B cell (primary cell): Measurements from ENCODE around the gene CACNA1D. TPM values are rescaled to one million over a fixed set of nuclear protein-coding genes. Genes with fewer than 3 reads are reported as not detected.

Experiments used
- ATAC-seq: fragments of 200-7000 bp; cut with Tn5 transposase; one replicate; pipeline ENCODE4 v1.10.0; 2021; ENCODE audit warnings: low read depth, mild to moderate bottlenecking, moderate number of reproducible peaks, moderate library complexity
- CTCF ChIA-PET: fragments of 350-600 bp; sonication (Branson Sonifier 250); formaldehyde crosslinking; loops from one replicate; lab custom pipeline; 2021; ENCODE audit warnings: antibody characterized with exemption, inconsistent platforms; lab: Charles Lee
- POLR2A ChIA-PET: fragments of 350-600 bp; sonication (Branson Sonifier 250); formaldehyde crosslinking; loops from one replicate; lab custom pipeline; 2021; ENCODE audit warnings: antibody characterized with exemption; lab: Charles Lee
- DNase-seq: peaks from one replicate; pipeline ENCODE4 v3.0.0; 2013
- H2AFZ ChIP-seq: 2 replicates; pipeline ENCODE4 v1.6.1; 2012; ENCODE audit warnings: mild to moderate bottlenecking, low read depth, low read length; ENCODE audit not compliant: insufficient read depth, poor library complexity, severe bottlenecking
- H3K27ac ChIP-seq, 2 donors: 1 replicate in 1 of 2; 2 replicates in 1 of 2; pipeline ENCODE4 v1.5.1; 2012 to 2013; ENCODE audit warnings: low read length in 2 of 2, mild to moderate bottlenecking in 2 of 2, moderate library complexity in 1 of 2
- H3K27me3 ChIP-seq, 4 experiments: fragments of 200-600 bp in 1 of 4; sonication (generic) in 1 of 4; replicated peaks in 1 of 4; 1 replicate in 2 of 4; 2 replicates in 2 of 4; pipeline versions ENCODE4 v1.6.1 to v1.7.0; 2013 to 2016; ENCODE audit warnings: low read length in 3 of 4, mild to moderate bottlenecking in 2 of 4, mixed read lengths in 1 of 4, moderate library complexity in 1 of 4; ENCODE audit not compliant: insufficient read depth in 4 of 4, control insufficient read depth in 3 of 4; ENCODE audit errors: control extremely low read depth in 1 of 4
- H3K36me3 ChIP-seq, 2 experiments: replicated peaks in 1 of 2; 1 replicate in 1 of 2; 2 replicates in 1 of 2; pipeline versions ENCODE4 v1.6.1 to v1.7.1; 2013; ENCODE audit warnings: low read length in 1 of 2; ENCODE audit not compliant: insufficient read depth in 2 of 2, control insufficient read depth in 1 of 2; ENCODE audit errors: control extremely low read depth in 1 of 2, extremely low read depth in 1 of 2
- H3K4me1 ChIP-seq, 2 donors: fragments of 200-600 bp in 1 of 2; sonication (generic) in 1 of 2; 1 replicate in 1 of 2; 2 replicates in 1 of 2; pipeline versions ENCODE4 v1.5.1 to v1.6.1; 2013 to 2017; ENCODE audit warnings: low read length in 2 of 2; ENCODE audit not compliant: control insufficient read depth in 2 of 2, insufficient read depth in 2 of 2
- H3K4me2 ChIP-seq: replicated peaks from 2 replicates; pipeline ENCODE3; 2012; ENCODE audit warnings: mild to moderate bottlenecking, low read depth, low read length; ENCODE audit not compliant: poor library complexity, severe bottlenecking
- H3K4me3 ChIP-seq, 5 experiments: fragments of 200-600 bp in 1 of 5; sonication (generic) in 1 of 5; 1 replicate in 3 of 5; 2 replicates in 2 of 5; pipeline versions ENCODE4 v1.5.1 to v1.7.0; 2011 to 2016; ENCODE audit warnings: low read length in 4 of 5, mild to moderate bottlenecking in 4 of 5, low read depth in 2 of 5, control low read depth in 1 of 5, moderate library complexity in 1 of 5; ENCODE audit not compliant: insufficient read depth in 1 of 5; ENCODE audit errors: control extremely low read depth in 1 of 5, extremely low read depth in 1 of 5
- H3K79me2 ChIP-seq: fragments of 200-600 bp; sonication (generic); one replicate; pipeline ENCODE4 v1.6.0; 2016; ENCODE audit warnings: low read length; ENCODE audit not compliant: control insufficient read depth, insufficient read depth
- H3K9ac ChIP-seq: fragments of 200-600 bp; sonication (generic); 2 replicates; pipeline ENCODE4 v1.6.1; 2017; ENCODE audit warnings: mild to moderate bottlenecking, low read length, moderate library complexity
- H3K9me3 ChIP-seq, 3 donors: one replicate each; pipeline versions ENCODE4 v1.6.1 to v1.7.1; 2013; ENCODE audit warnings: low read length in 2 of 3; ENCODE audit not compliant: control insufficient read depth in 2 of 3, insufficient read depth in 1 of 3; ENCODE audit errors: control extremely low read depth in 1 of 3
- H4K20me1 ChIP-seq: 2 replicates; pipeline ENCODE4 v1.6.0; 2012; ENCODE audit warnings: mild to moderate bottlenecking, low read length; ENCODE audit not compliant: insufficient read depth, control insufficient read depth, poor library complexity, severe bottlenecking
- H3K27ac Mint-ChIP-seq: one replicate; pipeline ENCODE4 v1.8.0; 2021; ENCODE audit warnings: mixed read lengths
- H3K27me3 Mint-ChIP-seq: one replicate; pipeline ENCODE4 v1.8.0; 2021; ENCODE audit warnings: mixed read lengths
- H3K4me1 Mint-ChIP-seq: one replicate; pipeline ENCODE4 v1.8.0; 2021; ENCODE audit warnings: mixed read lengths
- H3K4me3 Mint-ChIP-seq: one replicate; pipeline ENCODE4 v1.8.0; 2021; ENCODE audit warnings: mixed read lengths
- H3K9me3 Mint-ChIP-seq: one replicate; pipeline ENCODE4 v1.8.0; 2022; ENCODE audit warnings: mixed read lengths; ENCODE audit not compliant: insufficient read depth
- CTCF ChIP-seq: fragments of 200-600 bp; IDR thresholded peaks from one replicate; pipeline ENCODE4 v1.8.0; 2022; ENCODE audit warnings: antibody characterized with exemption, mild to moderate bottlenecking
- EZH2 ChIP-seq: IDR thresholded peaks from 2 replicates; pipeline ENCODE4 v1.6.1; 2012; ENCODE audit warnings: borderline replicate concordance, low read depth, mild to moderate bottlenecking, moderate library complexity, low read length; ENCODE audit not compliant: insufficient read depth, poor library complexity, severe bottlenecking
- WGBS: methylation state at CpG from one replicate; pipeline ENCODE4 v1.1.5; 2013; ENCODE audit warnings: missing lambda C conversion rate; ENCODE audit not compliant: insufficient coverage; 5-methylcytosine and 5-hydroxymethylcytosine counted together
- intact Hi-C: fragments of 100-400 bp; cut with micrococcal nuclease; formaldehyde crosslinking; loops from one replicate; pipeline ENCODE4 v1.10.0; 2022
- polyA plus RNA-seq: library from polyadenylated mRNA; depleted of rRNA; stranded (reverse); fragments of >200 nt; gene quantifications from 2 replicates; pipeline ENCODE4 v1.2.3, GENCODE V29; 2012
- total RNA-seq, 2 donors: library from RNA; stranded (reverse); fragments of 120-200 nt in 1 of 2; gene quantifications; 1 replicate in 1 of 2; 2 replicates in 1 of 2; pipeline versions ENCODE4 v1.2.3 to v1.2.4, GENCODE V29; 2013 to 2022

CACNA1D gene
- total and polyA plus RNA-seq, 2 donors (not counting 1 experiment from before 2014, with no cell fraction given) = 0.06 to 0.07 TPM

GRCh38 chr3:53641397-53641796, 147.0 kb downstream of the CACNA1D start:
- TF ChIP-seq CTCF = no peak
- no peak for TF ChIP-seq EZH2
- Mint-ChIP-seq H3K27ac (no peak overlapping the region), H3K27me3 (peaks cover 14% of the 10 kb centered on the region), H3K4me1 (no peaks in the 10 kb centered on the region), H3K4me3 (no peak overlapping the region), H3K9me3 (no peaks in the 10 kb centered on the region)
- no peak for ATAC-seq
- H4K20me1 ChIP-seq = no peaks in the 10 kb centered on the region
- H3K9ac ChIP-seq = no peak overlapping the region
- H3K9me3 ChIP-seq = no peaks in the 10 kb centered on the region
- H3K27ac ChIP-seq = no peak overlapping the region
- CTCF ChIA-PET = no interaction called here
- POLR2A ChIA-PET = no interaction called here
- no peak for DNase-seq
- no peak overlapping the region for H3K4me2 ChIP-seq
- H3K79me2 ChIP-seq = no peaks in the 10 kb centered on the region
- 92% methylated on average over 5 of the region's 5 CpGs for WGBS
- H2AFZ ChIP-seq = no peak overlapping the region
- H3K4me3 ChIP-seq = no peak overlapping the region
- no peaks in the 10 kb centered on the region for H3K36me3 ChIP-seq
- intact Hi-C loops = no loop called here
- peaks cover 0 to 5% (median 0%) of the 10 kb centered on the region in 4 experiments for H3K27me3 ChIP-seq
- no peaks in the 10 kb centered on the region for H3K4me1 ChIP-seq

- Histone ChIP-seq H3K79me2 (no peaks in the 10 kb centered on the region), H3K27me3 (peaks cover 0 to 5% (median 0%) of the 10 kb centered on the region in 4 experiments), H3K4me2 (no peak overlapping the region), H3K4me3 (no peak overlapping the region), H3K4me1 (no peaks in the 10 kb centered on the region), H4K20me1 (no peaks in the 10 kb centered on the region), H3K36me3 (no peaks in the 10 kb centered on the region), H3K27ac (no peak overlapping the region), H3K9me3 (no peaks in the 10 kb centered on the region), H3K9ac (no peak overlapping the region), H2AFZ (no peak overlapping the region)
- Mint-ChIP-seq H3K27ac (no peak overlapping the region), H3K9me3 (no peaks in the 10 kb centered on the region), H3K27me3 (peaks cover 11% of the 10 kb centered on the region), H3K4me3 (no peak overlapping the region), H3K4me1 (no peaks in the 10 kb centered on the region)
- DNase-seq = no peak
- POLR2A ChIA-PET = no interaction called here
- intact Hi-C loops = no loop called here
- CTCF ChIA-PET = no interaction called here
- no peak for ATAC-seq
- TF ChIP-seq EZH2 (no peak), CTCF (no peak)
- 95% methylated on average over 4 of the region's 4 CpGs for WGBS
Observed at GRCh38 chr3:53642211-53642610, 147.8 kb downstream of the CACNA1D start.
